AG04450 (cell line): ENCODE results near the gene ELP4. TPM values are rescaled to one million over a fixed set of nuclear protein-coding genes. Genes with fewer than 3 reads are reported as not detected.

Experiments
- CTCF ChIA-PET: fragments of 300-600, 350-600 bp; formaldehyde crosslinking; extraction: SDS; loops from one replicate; lab custom pipeline; 2022; ENCODE audit warnings: antibody characterized with exemption, inconsistent platforms; lab: Charles Lee
- POLR2A ChIA-PET: fragments of 350-600 bp; formaldehyde crosslinking; extraction: SDS; loops from one replicate; lab custom pipeline; 2021; ENCODE audit warnings: antibody characterized with exemption, inconsistent platforms; lab: Yijun Ruan, JAX
- DNase-seq: peaks from one replicate; pipeline ENCODE4 v3.0.0-alpha.2; 2011; ENCODE audit warnings: low read depth, low spot score
- H3K27ac ChIP-seq: one replicate; pipeline ENCODE4 v1.5.1; 2012; ENCODE audit warnings: low read depth, low read length, control low read depth
- H3K27me3 ChIP-seq: one replicate; pipeline ENCODE4 v1.6.0; 2012; ENCODE audit warnings: low read length; ENCODE audit not compliant: control insufficient read depth, insufficient read depth
- H3K4me3 ChIP-seq: 2 replicates; pipeline ENCODE4 v1.5.1; 2011; ENCODE audit warnings: mild to moderate bottlenecking, low read depth, low read length, control low read depth
- H3K9me3 ChIP-seq: 2 replicates; pipeline ENCODE4 v1.5.1; 2012; ENCODE audit warnings: low read length; ENCODE audit not compliant: control insufficient read depth, insufficient read depth
- polyA plus RNA-seq: library from polyadenylated mRNA; depleted of rRNA; stranded (reverse); fragments of >200 nt; gene quantifications from 2 replicates; pipeline ENCODE4 v1.2.3, GENCODE V29; 2011
- TF ChIP-seq, protein P1 (sequence below): IDR thresholded peaks from 2 replicates; pipeline ENCODE4 v1.5.1; 2011; ENCODE audit warnings: low read depth, low read length, control low read depth, inconsistent platforms

Gene ELP4
- polyA plus RNA-seq, 1 experiment = 15.5 TPM

DNA sequence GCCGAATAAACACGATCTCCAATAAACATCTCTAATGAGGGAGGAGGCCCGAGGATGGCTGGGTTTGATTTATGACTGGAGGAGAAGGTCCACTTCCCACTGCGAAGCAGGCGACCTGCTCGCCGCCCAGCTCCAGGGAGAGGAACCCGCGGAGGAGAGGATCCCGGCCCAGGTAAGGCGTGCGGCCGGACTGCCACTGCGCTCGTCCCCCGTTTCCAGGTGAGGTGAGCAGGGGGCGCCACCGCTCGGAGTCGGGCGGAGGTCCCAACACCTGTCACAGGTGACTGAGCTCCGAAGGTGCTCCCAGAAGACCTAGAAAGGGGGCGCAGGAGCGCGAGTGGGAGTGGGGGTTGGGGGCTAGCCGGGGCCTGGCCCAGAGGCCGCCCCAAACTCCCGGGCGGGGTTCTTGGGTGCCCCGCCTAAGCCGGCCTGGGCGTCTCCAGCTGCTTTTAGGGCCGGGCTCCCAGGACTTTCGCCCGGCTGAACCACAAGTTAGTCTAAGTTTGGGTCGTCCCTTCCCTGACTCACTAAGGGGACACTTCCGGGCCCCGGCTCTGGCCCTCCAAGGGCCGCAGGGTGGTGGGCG is 307.0 kb downstream of the ELP4 start:
- Histone ChIP-seq H3K9me3 (peaks cover 34% of the 10 kb centered on the region), H3K27ac (no peak overlapping the region), H3K4me3 (no peak overlapping the region), H3K27me3 (peaks cover 100% of the 10 kb centered on the region)
- no peak for DNase-seq
- CTCF ChIA-PET = no interaction called here
- TF ChIP-seq, protein P1, sequence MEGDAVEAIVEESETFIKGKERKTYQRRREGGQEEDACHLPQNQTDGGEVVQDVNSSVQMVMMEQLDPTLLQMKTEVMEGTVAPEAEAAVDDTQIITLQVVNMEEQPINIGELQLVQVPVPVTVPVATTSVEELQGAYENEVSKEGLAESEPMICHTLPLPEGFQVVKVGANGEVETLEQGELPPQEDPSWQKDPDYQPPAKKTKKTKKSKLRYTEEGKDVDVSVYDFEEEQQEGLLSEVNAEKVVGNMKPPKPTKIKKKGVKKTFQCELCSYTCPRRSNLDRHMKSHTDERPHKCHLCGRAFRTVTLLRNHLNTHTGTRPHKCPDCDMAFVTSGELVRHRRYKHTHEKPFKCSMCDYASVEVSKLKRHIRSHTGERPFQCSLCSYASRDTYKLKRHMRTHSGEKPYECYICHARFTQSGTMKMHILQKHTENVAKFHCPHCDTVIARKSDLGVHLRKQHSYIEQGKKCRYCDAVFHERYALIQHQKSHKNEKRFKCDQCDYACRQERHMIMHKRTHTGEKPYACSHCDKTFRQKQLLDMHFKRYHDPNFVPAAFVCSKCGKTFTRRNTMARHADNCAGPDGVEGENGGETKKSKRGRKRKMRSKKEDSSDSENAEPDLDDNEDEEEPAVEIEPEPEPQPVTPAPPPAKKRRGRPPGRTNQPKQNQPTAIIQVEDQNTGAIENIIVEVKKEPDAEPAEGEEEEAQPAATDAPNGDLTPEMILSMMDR = no peak
- POLR2A ChIA-PET = no interaction called here

GRCh38 chr11:31817054-31817620 is 307.6 kb downstream of the ELP4 start:
- Histone ChIP-seq H3K27ac (no peak overlapping the region), H3K27me3 (peaks cover 100% of the 10 kb centered on the region), H3K4me3 (no peak overlapping the region), H3K9me3 (peaks cover 34% of the 10 kb centered on the region)
- TF ChIP-seq, protein P1 = no peak
- ChIA-PET CTCF (no interaction called here), POLR2A (no interaction called here)
- DNase-seq = no peak

DNA sequence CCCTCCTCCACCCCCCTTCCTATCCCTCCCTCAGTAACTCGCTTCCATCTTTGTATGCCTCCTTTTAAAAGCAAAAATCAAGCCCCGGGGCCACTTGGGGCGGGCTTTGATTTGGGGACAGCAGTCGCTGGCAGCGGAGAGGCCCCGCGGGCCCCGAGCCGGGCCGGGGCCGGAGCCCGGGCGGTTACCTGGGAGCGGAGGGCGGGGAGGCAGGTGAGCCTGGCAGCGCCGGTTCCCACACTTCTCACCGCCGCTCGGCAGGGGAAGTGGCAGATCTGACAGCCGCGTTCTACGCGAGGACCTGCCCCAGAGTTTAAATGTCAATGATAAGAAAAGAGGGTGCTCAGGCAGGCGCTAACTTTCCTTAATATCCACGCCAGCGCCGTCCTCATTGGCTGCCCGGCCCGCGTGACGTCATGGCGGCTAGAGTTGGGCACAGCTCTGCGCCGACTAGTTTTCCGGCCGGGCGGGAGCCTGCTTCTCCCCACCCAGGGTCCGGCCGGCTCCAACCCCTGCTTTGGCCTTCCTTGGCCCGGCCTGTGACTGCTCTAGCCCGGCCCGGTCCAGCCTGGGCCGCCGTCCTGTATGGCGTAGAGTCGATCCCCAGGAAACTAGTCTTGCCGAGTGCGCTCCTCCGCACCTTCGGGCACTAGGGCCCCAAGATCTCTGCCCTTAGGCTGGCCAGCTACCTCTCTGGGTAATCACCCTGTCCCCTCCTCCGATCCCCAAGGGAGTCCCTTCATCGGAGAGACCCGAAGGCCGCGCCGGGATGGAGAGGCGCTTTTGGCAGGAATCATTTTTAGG is 308.3 kb downstream of the ELP4 start:
- POLR2A ChIA-PET = no interaction called here
- Histone ChIP-seq H3K9me3 (peaks cover 31% of the 10 kb centered on the region), H3K4me3 (no peak overlapping the region), H3K27ac (no peak overlapping the region), H3K27me3 (peaks cover 100% of the 10 kb centered on the region)
- TF ChIP-seq, protein P1 = no peak
- CTCF ChIA-PET = no interaction called here
- no peak for DNase-seq

DNA sequence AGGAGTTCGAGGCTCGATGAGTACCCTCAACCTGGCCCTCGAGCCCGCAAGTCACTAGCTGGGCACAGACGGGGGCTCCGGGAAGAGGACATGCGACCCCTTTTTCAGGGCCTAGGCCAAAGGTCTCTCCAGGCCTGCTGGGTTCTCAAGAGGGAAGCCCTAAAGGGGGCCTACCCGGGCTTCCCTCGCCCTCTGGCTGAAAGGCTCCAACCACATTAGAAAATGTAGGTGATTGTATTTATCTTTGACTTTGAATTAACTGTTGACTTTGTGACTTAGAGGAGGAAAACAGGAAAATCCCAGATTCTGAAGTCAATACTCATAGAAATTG is 308.8 kb downstream of the ELP4 start:
- peaks cover 30% of the 10 kb centered on the region for H3K9me3 ChIP-seq
- CTCF ChIA-PET = no interaction called here
- POLR2A ChIA-PET = no interaction called here

More for the DNA sequence above, 308.8 kb downstream of the ELP4 start:
- TF ChIP-seq, protein P1 = no peak
- DNase-seq = no peak
- Histone ChIP-seq H3K4me3 (no peak overlapping the region), H3K27me3 (peaks cover 100% of the 10 kb centered on the region), H3K27ac (no peak overlapping the region)
